HEK293 (cell line): ENCODE results near the gene NDUFS8.

ENCODE experiments used
- CTCF ChIA-PET: fragments of 350-600 bp; formaldehyde crosslinking; extraction: SDS; loops from one replicate; lab custom pipeline; 2021; ENCODE audit warnings: antibody characterized with exemption; lab: Yijun Ruan, JAX
- POLR2A ChIA-PET: fragments of 300-600 bp; formaldehyde crosslinking; extraction: SDS; loops from one replicate; lab custom pipeline; 2020; ENCODE audit warnings: antibody characterized with exemption, inconsistent platforms; lab: Yijun Ruan, JAX
- H3K27ac ChIP-seq: fragments of 200-500 bp; sonication (Bioruptor generic); 2 replicates; pipeline ENCODE4 v1.5.1; 2014; ENCODE audit warnings: low read depth, low read length, control low read depth, inconsistent platforms; ENCODE audit errors: extremely low read depth
- H3K36me3 ChIP-seq, 2 experiments: fragments of 200-500 bp in 1 of 2; sonication (Bioruptor generic) in 1 of 2; 1 replicate in 1 of 2; 2 replicates in 1 of 2; pipeline ENCODE4 v1.5.1; 2014 to 2017; ENCODE audit warnings: inconsistent platforms in 2 of 2, low read length in 2 of 2; ENCODE audit not compliant: control insufficient read depth in 2 of 2, insufficient read depth in 1 of 2
- H3K4me1 ChIP-seq: fragments of 200-500 bp; sonication (Bioruptor generic); 2 replicates; pipeline ENCODE4 v1.5.1; 2014; ENCODE audit warnings: mild to moderate bottlenecking, low read length, inconsistent platforms; ENCODE audit not compliant: control insufficient read depth, insufficient read depth
- H3K4me3 ChIP-seq: 2 replicates; pipeline ENCODE4 v1.5.1; 2011; ENCODE audit warnings: low read depth, mild to moderate bottlenecking, control low read depth, low read length, moderate library complexity
- H3K9me3 ChIP-seq: fragments of 200-500 bp; sonication (Bioruptor generic); 2 replicates; pipeline ENCODE4 v1.5.1; 2014; ENCODE audit warnings: low read depth, low read length, inconsistent platforms; ENCODE audit not compliant: control insufficient read depth, insufficient read depth
- BCL11B ChIP-seq: fragments of 450-650 bp; formaldehyde crosslinking; IDR thresholded peaks from 2 replicates; pipeline ENCODE4 v1.5.1; 2016; ENCODE audit warnings: low read depth, missing biosample characterization, missing genetic modification characterization
- GFI1B ChIP-seq: fragments of 450-650 bp; formaldehyde crosslinking; IDR thresholded peaks from 2 replicates; pipeline ENCODE4 v1.5.1; 2016; ENCODE audit warnings: missing biosample characterization, missing genetic modification characterization
- GLIS2 ChIP-seq: fragments of 450-650 bp; formaldehyde crosslinking; IDR thresholded peaks from 2 replicates; pipeline ENCODE4 v1.5.1; 2016; ENCODE audit warnings: missing biosample characterization, missing genetic modification characterization
- KLF1 ChIP-seq: fragments of 450-650 bp; formaldehyde crosslinking; IDR thresholded peaks from 2 replicates; pipeline ENCODE4 v1.5.1; 2016; ENCODE audit warnings: missing biosample characterization, missing genetic modification characterization
- KLF16 ChIP-seq: fragments of 450-650 bp; formaldehyde crosslinking; IDR thresholded peaks from 2 replicates; pipeline ENCODE4 v1.5.1; 2017; ENCODE audit warnings: missing biosample characterization, missing genetic modification characterization
- PBX3 ChIP-seq: sonication (generic); formaldehyde crosslinking; IDR thresholded peaks from 2 replicates; pipeline ENCODE4 v1.8.1; 2022; ENCODE audit warnings: mild to moderate bottlenecking, moderate library complexity, missing genetic modification reagents
- ZBTB20 ChIP-seq: fragments of 450-650 bp; formaldehyde crosslinking; IDR thresholded peaks from 2 replicates; pipeline ENCODE4 v1.5.1; 2016; ENCODE audit warnings: missing biosample characterization, missing genetic modification characterization
- ZBTB26 ChIP-seq: fragments of 450-650 bp; formaldehyde crosslinking; optimal IDR thresholded peaks from 2 replicates; pipeline ENCODE3; 2016; ENCODE audit warnings: missing biosample characterization, mild to moderate bottlenecking, missing genetic modification characterization
- ZEB2 ChIP-seq: fragments of 450-650 bp; formaldehyde crosslinking; IDR thresholded peaks from 2 replicates; pipeline ENCODE4 v1.5.1; 2016; ENCODE audit warnings: missing biosample characterization, missing genetic modification characterization
- ZIC2 ChIP-seq: fragments of 450-650 bp; formaldehyde crosslinking; IDR thresholded peaks from 2 replicates; pipeline ENCODE4 v1.5.1; 2016; ENCODE audit warnings: missing biosample characterization, missing genetic modification characterization
- ZNF114 ChIP-seq: fragments of 450-650 bp; formaldehyde crosslinking; IDR thresholded peaks from 2 replicates; pipeline ENCODE4 v1.5.0; 2017; ENCODE audit warnings: missing biosample characterization, missing genetic modification characterization
- ZNF169 ChIP-seq: fragments of 450-650 bp; formaldehyde crosslinking; IDR thresholded peaks from 2 replicates; pipeline ENCODE4 v1.5.1; 2016; ENCODE audit warnings: missing biosample characterization, missing genetic modification characterization
- ZNF18 ChIP-seq: fragments of 450-650 bp; formaldehyde crosslinking; IDR thresholded peaks from 2 replicates; pipeline ENCODE4 v1.5.1; 2016; ENCODE audit warnings: missing biosample characterization, missing genetic modification characterization
- ZNF24 ChIP-seq: fragments of 450-650 bp; formaldehyde crosslinking; IDR thresholded peaks from 2 replicates; pipeline ENCODE4 v1.5.1; 2016; ENCODE audit warnings: missing biosample characterization, missing genetic modification characterization
- ZNF302 ChIP-seq: fragments of 450-650 bp; formaldehyde crosslinking; IDR thresholded peaks from 2 replicates; pipeline ENCODE4 v1.5.1; 2016; ENCODE audit warnings: missing biosample characterization, missing genetic modification characterization, low read depth
- ZNF324 ChIP-seq: fragments of 450-650 bp; formaldehyde crosslinking; IDR thresholded peaks from 2 replicates; pipeline ENCODE4 v1.5.1; 2016; ENCODE audit warnings: missing biosample characterization, missing genetic modification characterization
- ZNF335 ChIP-seq: fragments of 450-650 bp; formaldehyde crosslinking; conservative IDR thresholded peaks from 2 replicates; pipeline ENCODE4 v1.5.1; 2016; ENCODE audit warnings: missing biosample characterization, missing genetic modification characterization
- ZNF398 ChIP-seq: fragments of 450-650 bp; formaldehyde crosslinking; IDR thresholded peaks from 2 replicates; pipeline ENCODE4 v1.5.1; 2017; ENCODE audit warnings: missing biosample characterization, missing genetic modification characterization
- ZNF404 ChIP-seq: fragments of 450-650 bp; formaldehyde crosslinking; IDR thresholded peaks from 2 replicates; pipeline ENCODE4 v1.5.1; 2017; ENCODE audit warnings: missing biosample characterization, missing genetic modification characterization
- ZNF416 ChIP-seq: fragments of 450-650 bp; formaldehyde crosslinking; IDR thresholded peaks from 2 replicates; pipeline ENCODE4 v1.5.1; 2016; ENCODE audit warnings: missing biosample characterization, missing genetic modification characterization
- ZNF449 ChIP-seq: fragments of 450-650 bp; formaldehyde crosslinking; IDR thresholded peaks from 2 replicates; pipeline ENCODE4 v1.5.1; 2017; ENCODE audit warnings: missing biosample characterization, mild to moderate bottlenecking, missing genetic modification characterization, moderate library complexity
- ZNF510 ChIP-seq: fragments of 450-650 bp; formaldehyde crosslinking; IDR thresholded peaks from 2 replicates; pipeline ENCODE4 v1.5.1; 2018; ENCODE audit warnings: mild to moderate bottlenecking, missing genetic modification characterization, missing biosample characterization; ENCODE audit not compliant: insufficient replicate concordance
- ZNF560 ChIP-seq: fragments of 450-650 bp; formaldehyde crosslinking; IDR thresholded peaks from 2 replicates; pipeline ENCODE4 v1.5.1; 2017; ENCODE audit warnings: missing biosample characterization, missing genetic modification characterization, borderline replicate concordance
- ZNF626 ChIP-seq: fragments of 450-650 bp; sonication (Bioruptor Pico); formaldehyde crosslinking; IDR thresholded peaks from 2 replicates; pipeline ENCODE4 v1.5.1; 2018; ENCODE audit warnings: missing biosample characterization, missing genetic modification characterization, inconsistent platforms
- ZNF629 ChIP-seq: fragments of 450-650 bp; formaldehyde crosslinking; IDR thresholded peaks from 2 replicates; pipeline ENCODE4 v1.5.1; 2017; ENCODE audit warnings: missing biosample characterization, missing genetic modification characterization
- ZNF76 ChIP-seq: fragments of 450-650 bp; formaldehyde crosslinking; IDR thresholded peaks from 2 replicates; pipeline ENCODE4; 2016; ENCODE audit warnings: low read depth, missing biosample characterization, missing genetic modification characterization, borderline replicate concordance
- ZNF785 ChIP-seq: fragments of 450-650 bp; formaldehyde crosslinking; IDR thresholded peaks from 2 replicates; pipeline ENCODE4 v1.5.1; 2016; ENCODE audit warnings: missing biosample characterization, missing genetic modification characterization

The NDUFS8 gene

GRCh38 chr11:68039526-68040086 lies 9.1 kb downstream of the NDUFS8 start:
- Histone ChIP-seq H3K9me3 (no peaks in the 10 kb centered on the region), H3K27ac (no peak overlapping the region), H3K4me3 (no peak overlapping the region), H3K36me3 (peaks cover 0 to 16% of the 10 kb centered on the region in 2 experiments; a peak in 2 of 3 replicates), H3K4me1 (no peaks in the 10 kb centered on the region)
- TF ChIP-seq BCL11B (tag by site-specific recombination): no peak
- TF ChIP-seq ZNF449 (tag by site-specific recombination): no peak
- TF ChIP-seq ZNF416: no peak
- no peak for TF ChIP-seq ZBTB26
- no peak for TF ChIP-seq ZNF398 (tag by site-specific recombination)
- no peak for TF ChIP-seq ZNF324 (tag by site-specific recombination)
- ChIA-PET CTCF (interaction anchor here (0.6 kb wide), 2 partner anchors 74 to 259 kb away, joined by 3 to 4 read pairs; no protein-coding TSS in a partner anchor), POLR2A (interaction anchor here (0.7 to 1.2 kb wide), 3 partner anchors 8 to 30 kb away, joined by 3 to 6 read pairs (median 4); no protein-coding TSS in a partner anchor)

- Histone ChIP-seq H3K4me1 (no peaks in the 10 kb centered on the region), H3K36me3 (peaks cover 0 to 21% of the 10 kb centered on the region in 2 experiments; a peak in 2 of 3 replicates), H3K4me3 (no peak overlapping the region), H3K9me3 (no peaks in the 10 kb centered on the region), H3K27ac (no peak overlapping the region)
- POLR2A ChIA-PET: interaction anchor here (0.7 to 1.2 kb wide), 2 partner anchors 8 to 15 kb away, joined by 4 to 6 read pairs; no protein-coding TSS in a partner anchor
- CTCF ChIA-PET: interaction anchor here (0.6 to 1.1 kb wide), 3 partner anchors 169 to 258 kb away, joined by 3 to 4 read pairs (median 3); no protein-coding TSS in a partner anchor
- peak; percentile 48 for TF ChIP-seq ZNF335 (tag by site-specific recombination)
- no peak for TF ChIP-seq ZEB2 (tag by site-specific recombination)
- TF ChIP-seq ZNF560 (tag by site-specific recombination): no peak
- no peak for TF ChIP-seq ZNF629 (tag by site-specific recombination)
- no peak for TF ChIP-seq ZNF404 (tag by site-specific recombination)
- TF ChIP-seq ZNF626 (tag by site-specific recombination): no peak
- TF ChIP-seq ZNF114 (tag by site-specific recombination): no peak
- TF ChIP-seq ZNF510 (tag by site-specific recombination): no peak
- TF ChIP-seq GLIS2: peak; percentile 42
- no peak for TF ChIP-seq GFI1B (tag by site-specific recombination)
- no peak for TF ChIP-seq ZNF785 (tag by site-specific recombination)
- no peak for TF ChIP-seq KLF16
- TF ChIP-seq ZBTB20: peak; percentile 33; the same call in 1 of the 2 replicates
- TF ChIP-seq PBX3 (CRISPR knock-in tag): no peak
- no peak for TF ChIP-seq ZNF18 (tag by site-specific recombination)
- no peak for TF ChIP-seq KLF1 (tag by site-specific recombination)
- TF ChIP-seq ZNF24 (tag by site-specific recombination): no peak
- TF ChIP-seq ZIC2 (tag by site-specific recombination): peak; percentile 77
- no peak for TF ChIP-seq ZNF169 (tag by site-specific recombination)
- TF ChIP-seq ZNF76 (tag by site-specific recombination): no peak
- TF ChIP-seq ZNF302: no peak
These were observed 9.8 kb downstream of the NDUFS8 start for GRCh38 chr11:68040101-68040956.
